ENCODE data around the gene RPTOR. TPM values are rescaled to one million over a fixed set of nuclear protein-coding genes. Genes with fewer than 3 reads are reported as not detected.

The RPTOR gene
- total and polyA plus RNA-seq, 3 experiments from 2014 or later = 7.9 to 69.4 (median 63.9) TPM

DNA sequence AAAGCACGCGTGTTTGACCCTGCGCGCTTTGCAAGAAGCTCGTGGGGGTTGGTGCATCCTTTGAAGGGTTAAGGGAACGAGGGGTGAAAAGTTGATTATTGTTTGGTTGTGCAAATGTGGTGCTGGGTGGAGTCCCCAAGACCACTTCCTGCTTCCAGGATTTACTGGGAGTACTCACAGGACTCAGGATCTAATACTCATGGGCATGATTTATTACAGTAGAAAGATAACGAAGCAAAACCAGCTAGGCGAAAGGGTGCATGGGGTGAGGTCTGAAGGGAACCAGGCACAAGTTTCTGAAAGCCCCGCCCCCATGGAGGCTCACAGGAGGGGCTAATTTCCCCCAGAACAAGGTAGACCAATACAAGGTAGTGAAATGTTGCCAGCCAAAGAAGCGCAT, 58.8 kb downstream of the RPTOR start:
- peak overlapping the region in 1 of 7 donors; percentile 52 for H3K4me3 Mint-ChIP-seq
- CTCF ChIA-PET = no interaction called here
- H3K27me3 Mint-ChIP-seq = no peaks in the 10 kb centered on the region

GRCh38 chr17:80604009-80604669, 59.5 kb downstream of the RPTOR start:
- ChIA-PET POLR2A (no interaction called here), CTCF (no interaction called here)
- DNase-seq = no peak
- H3K4me3 Mint-ChIP-seq = no peak overlapping the region
- Histone ChIP-seq H3K4me1 (ENCODE audit: insufficient read depth, low read length) (peaks cover 29% of the 10 kb centered on the region), H3K9me3 (ENCODE audit: low read length) (no peaks in the 10 kb centered on the region), H3K4me3 (ENCODE audit: low read length) (no peak overlapping the region), H3K36me3 (ENCODE audit: insufficient read depth, low read length) (no peaks in the 10 kb centered on the region), H3K27me3 (ENCODE audit: insufficient read depth, low read length, poor library complexity, severe bottlenecking) (no peaks in the 10 kb centered on the region), H3K27ac (ENCODE audit: low read depth, low read length) (no peak overlapping the region)
- H3K36me3 Mint-ChIP-seq = peaks cover 0 to 5% (median 2%) of the 10 kb centered on the region in 3 donors
- peak overlapping the region in 5 of 8 donors; percentile 13 to 64 (median 44) for H3K27ac Mint-ChIP-seq
- no peaks in the 10 kb centered on the region for H3K9me3 Mint-ChIP-seq
- no peaks in the 10 kb centered on the region for H3K27me3 Mint-ChIP-seq
- peaks cover 56 to 68% (median 67%) of the 10 kb centered on the region in 3 donors for H3K4me1 Mint-ChIP-seq

More for the DNA sequence above, 58.8 kb downstream of the RPTOR start:
- H3K9me3 ChIP-seq (ENCODE audit: low read length) = no peaks in the 10 kb centered on the region
- Mint-ChIP-seq H3K36me3 (peaks cover 0 to 5% (median 2%) of the 10 kb centered on the region in 3 donors), H3K27ac (peak overlapping the region in 3 of 8 donors; percentile 51 to 80 (median 54)), H3K4me1 (peaks cover 51 to 68% (median 66%) of the 10 kb centered on the region in 3 donors), H3K9me3 (no peaks in the 10 kb centered on the region)
- no peak for DNase-seq
- POLR2A ChIA-PET = no interaction called here
- no peaks in the 10 kb centered on the region for H3K27me3 ChIP-seq (ENCODE audit: insufficient read depth, low read length, poor library complexity, severe bottlenecking)
- H3K4me1 ChIP-seq (ENCODE audit: insufficient read depth, low read length) = peaks cover 29% of the 10 kb centered on the region
- H3K27ac ChIP-seq (ENCODE audit: low read depth, low read length) = no peak overlapping the region
- no peaks in the 10 kb centered on the region for H3K36me3 ChIP-seq (ENCODE audit: insufficient read depth, low read length)
- H3K4me3 ChIP-seq (ENCODE audit: low read length) = no peak overlapping the region

DNA sequence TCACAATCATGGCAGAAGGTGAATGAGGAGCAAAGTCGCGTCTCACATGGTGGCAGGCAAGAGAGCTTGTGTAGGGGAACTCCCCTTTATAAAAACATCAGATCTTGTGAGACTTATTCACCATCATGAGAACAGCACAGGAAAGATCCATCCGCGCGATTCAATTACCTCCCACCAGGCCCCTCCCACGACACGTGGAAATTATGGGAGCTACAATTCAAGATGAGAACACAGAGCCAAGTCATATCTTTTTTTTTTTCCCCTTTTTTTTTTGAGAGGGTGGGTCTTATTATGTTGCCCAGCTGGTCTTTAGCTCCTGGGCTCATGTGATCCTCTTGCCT, 60.0 kb downstream of the RPTOR start:
- ChIA-PET POLR2A (no interaction called here), CTCF (no interaction called here)
- H3K27me3 Mint-ChIP-seq = no peaks in the 10 kb centered on the region
- H3K36me3 Mint-ChIP-seq = peaks cover 0 to 5% (median 2%) of the 10 kb centered on the region in 3 donors
- no peak overlapping the region for H3K27ac ChIP-seq (ENCODE audit: low read depth, low read length)
- H3K4me1 ChIP-seq (ENCODE audit: insufficient read depth, low read length) = peaks cover 24% of the 10 kb centered on the region
- H3K9me3 Mint-ChIP-seq = no peaks in the 10 kb centered on the region
- no peaks in the 10 kb centered on the region for H3K36me3 ChIP-seq (ENCODE audit: insufficient read depth, low read length)
- DNase-seq = no peak
- H3K4me3 Mint-ChIP-seq = no peak overlapping the region
- H3K4me3 ChIP-seq (ENCODE audit: low read length) = no peak overlapping the region
- H3K9me3 ChIP-seq (ENCODE audit: low read length) = no peaks in the 10 kb centered on the region
- H3K27me3 ChIP-seq (ENCODE audit: insufficient read depth, low read length, poor library complexity, severe bottlenecking) = no peaks in the 10 kb centered on the region
- H3K4me1 Mint-ChIP-seq = peaks cover 52 to 64% (median 63%) of the 10 kb centered on the region in 3 donors
- H3K27ac Mint-ChIP-seq = peak overlapping the region in 4 of 8 donors; percentile 13 to 64 (median 40)

GRCh38 chr17:80605326-80606066, 60.9 kb downstream of the RPTOR start:
- no peaks in the 10 kb centered on the region for H3K27me3 ChIP-seq (ENCODE audit: insufficient read depth, low read length, poor library complexity, severe bottlenecking)
- Mint-ChIP-seq H3K9me3 (no peaks in the 10 kb centered on the region), H3K27me3 (peaks cover 0 to 2% of the 10 kb centered on the region in 2 donors), H3K27ac (peak overlapping the region; percentile 4 to 80 (median 58)), H3K36me3 (peaks cover 0 to 1% (median 0%) of the 10 kb centered on the region in 3 donors), H3K4me3 (peak overlapping the region in 2 of 7 donors; percentile 1 to 44), H3K4me1 (peaks cover 48 to 62% (median 61%) of the 10 kb centered on the region in 3 donors)
- H3K4me3 ChIP-seq (ENCODE audit: low read length) = no peak overlapping the region
- no peak for DNase-seq
- no peaks in the 10 kb centered on the region for H3K9me3 ChIP-seq (ENCODE audit: low read length)
- H3K36me3 ChIP-seq (ENCODE audit: insufficient read depth, low read length) = no peaks in the 10 kb centered on the region
- H3K27ac ChIP-seq (ENCODE audit: low read depth, low read length) = no peak overlapping the region
- ChIA-PET POLR2A (interaction anchor here (0.6 kb wide), 1 partner anchor 31 kb away, joined by 4 read pairs; no protein-coding TSS in a partner anchor), CTCF (no interaction called here)
- H3K4me1 ChIP-seq (ENCODE audit: insufficient read depth, low read length) = peaks cover 20% of the 10 kb centered on the region

DNA sequence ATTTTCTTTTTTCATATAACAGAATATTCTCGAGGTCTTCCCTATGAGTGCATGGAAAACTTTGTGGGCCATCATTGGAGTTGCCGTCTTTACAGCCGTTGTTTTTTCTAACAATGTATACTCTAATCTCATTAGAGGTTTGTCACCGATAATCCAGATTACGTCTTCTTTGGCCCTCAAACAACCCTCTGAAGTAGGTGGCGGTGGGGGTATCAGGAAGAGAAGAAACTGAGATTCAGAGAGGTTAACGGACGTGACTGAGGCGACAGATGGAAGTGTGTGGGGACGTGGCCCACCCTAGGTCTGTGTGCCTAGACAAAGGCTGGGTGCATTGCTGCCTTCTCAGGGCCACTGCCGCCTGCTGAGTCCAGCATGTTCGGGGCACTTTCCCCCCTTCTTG, 63.7 kb downstream of the RPTOR start:
- Mint-ChIP-seq H3K9me3 (no peaks in the 10 kb centered on the region), H3K27me3 (peaks cover 0 to 2% of the 10 kb centered on the region in 2 donors), H3K4me3 (no peak overlapping the region), H3K4me1 (peaks cover 51 to 73% (median 68%) of the 10 kb centered on the region in 3 donors), H3K36me3 (peaks cover 0 to 1% (median 0%) of the 10 kb centered on the region in 3 donors), H3K27ac (no peak overlapping the region)
- peaks cover 12% of the 10 kb centered on the region for H3K4me1 ChIP-seq (ENCODE audit: insufficient read depth, low read length)
- no peaks in the 10 kb centered on the region for H3K9me3 ChIP-seq (ENCODE audit: low read length)
- H3K4me3 ChIP-seq (ENCODE audit: low read length) = no peak overlapping the region
- no peaks in the 10 kb centered on the region for H3K36me3 ChIP-seq (ENCODE audit: insufficient read depth, low read length)
- POLR2A ChIA-PET = no interaction called here
- CTCF ChIA-PET = no interaction called here
- DNase-seq = no peak
- H3K27me3 ChIP-seq (ENCODE audit: insufficient read depth, low read length, poor library complexity, severe bottlenecking) = no peaks in the 10 kb centered on the region
- no peak overlapping the region for H3K27ac ChIP-seq (ENCODE audit: low read depth, low read length)

- no peak for DNase-seq
- Mint-ChIP-seq H3K27me3 (peaks cover 0 to 2% of the 10 kb centered on the region in 2 donors), H3K4me3 (no peak overlapping the region), H3K27ac (peak overlapping the region in 2 of 8 donors; percentile 37 to 80), H3K36me3 (peaks cover 0 to 1% (median 0%) of the 10 kb centered on the region in 3 donors), H3K9me3 (no peaks in the 10 kb centered on the region), H3K4me1 (peaks cover 47 to 72% (median 65%) of the 10 kb centered on the region in 3 donors)
- H3K36me3 ChIP-seq (ENCODE audit: insufficient read depth, low read length) = no peaks in the 10 kb centered on the region
- H3K4me3 ChIP-seq (ENCODE audit: low read length) = no peak overlapping the region
- H3K27me3 ChIP-seq (ENCODE audit: insufficient read depth, low read length, poor library complexity, severe bottlenecking) = no peaks in the 10 kb centered on the region
- CTCF ChIA-PET = no interaction called here
- POLR2A ChIA-PET = no interaction called here
- peaks cover 19% of the 10 kb centered on the region for H3K4me1 ChIP-seq (ENCODE audit: insufficient read depth, low read length)
- no peak overlapping the region for H3K27ac ChIP-seq (ENCODE audit: low read depth, low read length)
- no peaks in the 10 kb centered on the region for H3K9me3 ChIP-seq (ENCODE audit: low read length)
Observed at GRCh38 chr17:80609757-80610156, 65.1 kb downstream of the RPTOR start.

GRCh38 chr17:80611816-80612215, 67.2 kb downstream of the RPTOR start:
- no peaks in the 10 kb centered on the region for H3K9me3 ChIP-seq (ENCODE audit: low read length)

More at GRCh38 chr17:80611816-80612215, 67.2 kb downstream of the RPTOR start:
- H3K27me3 Mint-ChIP-seq = peaks cover 0 to 2% of the 10 kb centered on the region in 2 donors
- H3K27me3 ChIP-seq (ENCODE audit: insufficient read depth, low read length, poor library complexity, severe bottlenecking) = no peaks in the 10 kb centered on the region
- peaks cover 36 to 63% (median 63%) of the 10 kb centered on the region in 3 donors for H3K4me1 Mint-ChIP-seq
- no peak overlapping the region for H3K27ac ChIP-seq (ENCODE audit: low read depth, low read length)
- no peak overlapping the region for H3K27ac Mint-ChIP-seq
- peaks cover 0 to 1% (median 0%) of the 10 kb centered on the region in 3 donors for H3K36me3 Mint-ChIP-seq
- no peak for DNase-seq
- no peaks in the 10 kb centered on the region for H3K9me3 Mint-ChIP-seq
- H3K4me1 ChIP-seq (ENCODE audit: insufficient read depth, low read length) = peaks cover 25% of the 10 kb centered on the region
- CTCF ChIA-PET = no interaction called here
- no peak overlapping the region for H3K4me3 Mint-ChIP-seq
- POLR2A ChIA-PET = no interaction called here
- H3K36me3 ChIP-seq (ENCODE audit: insufficient read depth, low read length) = no peaks in the 10 kb centered on the region
- H3K4me3 ChIP-seq (ENCODE audit: low read length) = no peak overlapping the region

Measured in CD8-positive, alpha-beta memory T cell (primary cell).